ENCODE data around the gene SIPA1L3. TPM values are rescaled to one million over a fixed set of nuclear protein-coding genes. Genes with fewer than 3 reads are reported as not detected.

Gene SIPA1L3
- total and polyA plus RNA-seq, 9 of the 15 experiments (the other 6 are each of a cell fraction or from before 2014, with no cell fraction given): 0.01 to 6.1 (median 2.5) TPM

DNA sequence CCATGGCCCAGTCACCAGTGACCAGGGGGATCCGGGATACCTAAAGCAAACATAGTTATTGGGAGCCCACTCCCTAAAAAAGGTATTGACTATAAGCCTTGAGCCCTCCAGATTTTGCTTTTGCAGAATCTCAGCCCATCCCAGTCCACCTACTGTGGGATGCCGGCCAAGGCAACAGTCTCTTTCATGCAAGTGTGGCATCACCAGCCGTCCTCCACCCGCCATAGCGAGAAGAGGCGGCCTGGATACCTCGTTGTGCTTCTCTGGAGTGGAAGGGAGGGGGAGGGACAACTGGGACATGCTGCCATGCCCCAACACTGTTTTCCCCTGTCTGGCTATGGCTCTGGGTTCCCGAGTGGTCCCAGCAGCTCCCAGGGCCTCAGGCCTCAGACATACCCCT lies 193.6 kb downstream of the SIPA1L3 start:
- intact Hi-C loops (cut with micrococcal nuclease): no loop called here

More for the DNA sequence above, 193.6 kb downstream of the SIPA1L3 start:
- WGBS (ENCODE audit: insufficient coverage, low coverage, missing lambda C conversion rate): 51% methylated on average over 7 of the region's 8 CpGs
- POLR2A ChIA-PET: interaction anchor here (0.7 kb wide), 1 partner anchor 36 kb away, joined by 4 read pairs; no protein-coding TSS in a partner anchor
- Histone ChIP-seq H3K4me3 (no peak overlapping the region), H3K36me3 (ENCODE audit: control insufficient read depth, insufficient read depth, low read length) (0 out of 3 replicates have a peak, but pooled peaks cover 3% of the 10 kb centered on the region), H3K9me1 (ENCODE audit: control insufficient read depth, insufficient read depth, low read length) (no peaks in the 10 kb centered on the region), H2AFZ (ENCODE audit: low read depth, low read length) (no peak overlapping the region), H3K4me1 (replicated peaks in 1 of 2; ENCODE audit: control insufficient read depth in 2 of 2, insufficient read depth in 2 of 2, low read length in 2 of 2) (peaks cover 0 to 3% of the 10 kb centered on the region in 2 experiments; a peak in 1 of 5 replicates), H3K9me3 (replicated peaks; ENCODE audit: control insufficient read depth, insufficient read depth, low read depth, low read length) (0 out of 2 replicates have a peak, but pooled peaks cover 2% of the 10 kb centered on the region), H3K27ac (ENCODE audit: extremely low read depth, low read depth, low read length) (no peak overlapping the region), H4K20me1 (replicated peaks; ENCODE audit: control insufficient read depth, insufficient read depth, low read length) (peaks cover 4% of the 10 kb centered on the region; the same call in 1 of the 2 replicates), H3K27me3 (ENCODE audit: control insufficient read depth in 2 of 2, insufficient read depth in 2 of 2, low read length in 2 of 2) (no peaks in the 10 kb centered on the region), H3K4me2 (ENCODE audit: insufficient read depth, low read length) (no peak overlapping the region), H3K79me2 (ENCODE audit: control insufficient read depth, insufficient read depth, low read length) (no peaks in the 10 kb centered on the region), H3K9ac (ENCODE audit: insufficient read depth in 1 of 2, low read depth in 2 of 2, low read length in 2 of 2) (no peak overlapping the region)
- ATAC-seq (no peak), DNase-seq (ENCODE audit: extremely low read depth in 1 of 4, low spot score in 3 of 4) (no peak), FAIRE-seq (no peak)
- in situ Hi-C loops (cut with MboI): no loop called here
- CTCF ChIA-PET (ENCODE audit: low intra/inter-chr PET ratio): no interaction called here
- no TSS peak for BruUV-seq (replicated peaks)
- TF ChIP-seq, protein P1, sequence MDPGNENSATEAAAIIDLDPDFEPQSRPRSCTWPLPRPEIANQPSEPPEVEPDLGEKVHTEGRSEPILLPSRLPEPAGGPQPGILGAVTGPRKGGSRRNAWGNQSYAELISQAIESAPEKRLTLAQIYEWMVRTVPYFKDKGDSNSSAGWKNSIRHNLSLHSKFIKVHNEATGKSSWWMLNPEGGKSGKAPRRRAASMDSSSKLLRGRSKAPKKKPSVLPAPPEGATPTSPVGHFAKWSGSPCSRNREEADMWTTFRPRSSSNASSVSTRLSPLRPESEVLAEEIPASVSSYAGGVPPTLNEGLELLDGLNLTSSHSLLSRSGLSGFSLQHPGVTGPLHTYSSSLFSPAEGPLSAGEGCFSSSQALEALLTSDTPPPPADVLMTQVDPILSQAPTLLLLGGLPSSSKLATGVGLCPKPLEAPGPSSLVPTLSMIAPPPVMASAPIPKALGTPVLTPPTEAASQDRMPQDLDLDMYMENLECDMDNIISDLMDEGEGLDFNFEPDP (CRISPR knock-in tag; IDR thresholded peaks at IDR 0.05): no peak
- no peak for TF ChIP-seq ZFP36 (IDR thresholded peaks at IDR 0.05; ENCODE audit: low read depth, low read length, partially characterized antibody)
- no peak for TF ChIP-seq ZNF696 (CRISPR knock-in tag; conservative IDR thresholded peaks at IDR 0.05)
- TF ChIP-seq ZBTB8A (IDR thresholded peaks at IDR 0.05; ENCODE audit: partially characterized antibody): no peak
- TF ChIP-seq ESRRA (IDR thresholded peaks at IDR 0.05; ENCODE audit: borderline replicate concordance, low read depth): no peak
- no peak for TF ChIP-seq ZNF764 (CRISPR knock-in tag; IDR thresholded peaks at IDR 0.05; ENCODE audit: low read depth)
- TF ChIP-seq NELFE (IDR thresholded peaks at IDR 0.05; ENCODE audit: insufficient read depth, insufficient read length): no peak
- no peak for TF ChIP-seq OTX1 (CRISPR knock-in tag; IDR thresholded peaks at IDR 0.05)
- TF ChIP-seq JUND (IDR thresholded peaks at IDR 0.05; ENCODE audit: borderline replicate concordance, low read depth, low read length): no peak
- no peak for TF ChIP-seq JUND (tag; IDR thresholded peaks at IDR 0.05; ENCODE audit: borderline replicate concordance, low read depth, low read length)
- TF ChIP-seq HMG20A (CRISPR knock-in tag; conservative IDR thresholded peaks at IDR 0.05): no peak
- TF ChIP-seq, protein P2, sequence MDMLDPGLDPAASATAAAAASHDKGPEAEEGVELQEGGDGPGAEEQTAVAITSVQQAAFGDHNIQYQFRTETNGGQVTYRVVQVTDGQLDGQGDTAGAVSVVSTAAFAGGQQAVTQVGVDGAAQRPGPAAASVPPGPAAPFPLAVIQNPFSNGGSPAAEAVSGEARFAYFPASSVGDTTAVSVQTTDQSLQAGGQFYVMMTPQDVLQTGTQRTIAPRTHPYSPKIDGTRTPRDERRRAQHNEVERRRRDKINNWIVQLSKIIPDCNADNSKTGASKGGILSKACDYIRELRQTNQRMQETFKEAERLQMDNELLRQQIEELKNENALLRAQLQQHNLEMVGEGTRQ (CRISPR knock-in tag; IDR thresholded peaks at IDR 0.05): no peak
- TF ChIP-seq ATF7 (IDR thresholded peaks at IDR 0.05): no peak

All from K562 (cell line).